ENCODE measurements around the gene OTOA. TPM values are rescaled to one million over a fixed set of nuclear protein-coding genes. Genes with fewer than 3 reads are reported as not detected.
"Not testable (repeated sequence)": the region's sequence is repeated elsewhere in the genome, so short reads cannot be mapped to it uniquely, and the experiment has no call there.

The OTOA gene
- total and polyA plus RNA-seq, 8 donors: 0.44 to 0.55 TPM; not detected in 6

DNA sequence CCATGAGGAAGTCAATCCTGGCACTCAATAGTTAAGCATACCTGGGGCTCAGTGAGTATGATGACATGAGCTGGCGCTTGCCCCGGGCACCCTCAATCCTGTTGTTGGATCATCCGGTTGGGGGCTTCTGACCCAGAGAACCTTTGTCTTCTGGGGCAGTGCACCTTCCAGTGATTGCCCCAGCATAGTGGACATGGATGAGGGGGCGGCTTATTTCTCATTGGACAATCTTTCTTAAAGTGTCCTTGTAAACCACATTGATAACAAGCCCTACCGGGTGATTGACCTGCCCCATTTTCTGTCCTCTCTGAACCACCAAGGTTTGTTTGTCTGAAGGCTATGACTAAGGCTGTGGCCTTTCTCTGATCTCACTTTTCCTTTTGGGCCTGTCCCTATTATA is 29.6 kb upstream of the OTOA start:
- Histone ChIP-seq H3K27me3 (no peaks in the 10 kb centered on the region), H3K36me3 (peaks cover 11 to 51% (median 38%) of the 10 kb centered on the region in 4 donors), H3K4me1 (peaks cover 0 to 40% (median 19%) of the 10 kb centered on the region in 4 donors), H3K4me3 (no peak overlapping the region), H3K27ac (no peak overlapping the region), H3K9me3 (no peaks in the 10 kb centered on the region)
- DNase-seq: no peak
- 75 to 85% (median 79%) methylated on average over 3 to 5 of the region's 5 CpGs for WGBS, 5 donors
- intact Hi-C loops (cut with DNase I; ENCODE audit: low total_unique reads): no loop called here
- TF ChIP-seq POLR2AphosphoS5 (IDR thresholded peaks at IDR 0.05): no peak
- TF ChIP-seq, protein P1, sequence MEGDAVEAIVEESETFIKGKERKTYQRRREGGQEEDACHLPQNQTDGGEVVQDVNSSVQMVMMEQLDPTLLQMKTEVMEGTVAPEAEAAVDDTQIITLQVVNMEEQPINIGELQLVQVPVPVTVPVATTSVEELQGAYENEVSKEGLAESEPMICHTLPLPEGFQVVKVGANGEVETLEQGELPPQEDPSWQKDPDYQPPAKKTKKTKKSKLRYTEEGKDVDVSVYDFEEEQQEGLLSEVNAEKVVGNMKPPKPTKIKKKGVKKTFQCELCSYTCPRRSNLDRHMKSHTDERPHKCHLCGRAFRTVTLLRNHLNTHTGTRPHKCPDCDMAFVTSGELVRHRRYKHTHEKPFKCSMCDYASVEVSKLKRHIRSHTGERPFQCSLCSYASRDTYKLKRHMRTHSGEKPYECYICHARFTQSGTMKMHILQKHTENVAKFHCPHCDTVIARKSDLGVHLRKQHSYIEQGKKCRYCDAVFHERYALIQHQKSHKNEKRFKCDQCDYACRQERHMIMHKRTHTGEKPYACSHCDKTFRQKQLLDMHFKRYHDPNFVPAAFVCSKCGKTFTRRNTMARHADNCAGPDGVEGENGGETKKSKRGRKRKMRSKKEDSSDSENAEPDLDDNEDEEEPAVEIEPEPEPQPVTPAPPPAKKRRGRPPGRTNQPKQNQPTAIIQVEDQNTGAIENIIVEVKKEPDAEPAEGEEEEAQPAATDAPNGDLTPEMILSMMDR (IDR thresholded peaks at IDR 0.05): no peak
- no peak for TF ChIP-seq EP300 (IDR thresholded peaks at IDR 0.05)
- TF ChIP-seq POLR2A (IDR thresholded peaks at IDR 0.05): no peak

DNA sequence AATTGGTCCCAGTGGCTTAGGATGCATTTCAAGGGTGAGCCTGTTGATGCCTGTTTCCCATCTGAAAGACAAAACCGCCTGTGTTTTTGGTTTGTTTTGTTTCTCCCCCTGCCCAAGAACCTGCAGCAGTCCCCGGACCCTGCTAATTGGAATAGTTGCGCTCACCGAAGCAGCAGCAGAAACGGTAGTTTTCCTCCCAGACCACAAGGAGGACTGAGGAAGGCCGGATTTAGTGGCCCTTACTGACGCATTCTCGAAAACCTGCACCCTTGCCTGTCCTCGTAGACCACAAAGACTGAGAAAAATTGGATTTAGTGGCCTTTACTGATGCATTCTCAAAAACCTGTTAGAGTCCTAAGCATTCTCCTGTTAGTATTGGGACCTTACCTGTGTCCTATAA is 28.1 kb upstream of the OTOA start:
- H3K9me3 ChIP-seq; intact Hi-C loops (cut with DNase I; ENCODE audit: low total_unique reads); H3K27ac ChIP-seq; H3K27me3 ChIP-seq; H3K4me3 ChIP-seq; DNase-seq: not testable (repeated sequence)
- Histone ChIP-seq H3K36me3 (peaks cover 0 to 37% (median 25%) of the 10 kb centered on the region in 4 donors), H3K4me1 (peaks cover 0 to 38% (median 14%) of the 10 kb centered on the region in 4 donors)
- WGBS, 5 donors: 90 to 98% (median 96%) methylated on average over 9 of the region's 9 CpGs

DNA sequence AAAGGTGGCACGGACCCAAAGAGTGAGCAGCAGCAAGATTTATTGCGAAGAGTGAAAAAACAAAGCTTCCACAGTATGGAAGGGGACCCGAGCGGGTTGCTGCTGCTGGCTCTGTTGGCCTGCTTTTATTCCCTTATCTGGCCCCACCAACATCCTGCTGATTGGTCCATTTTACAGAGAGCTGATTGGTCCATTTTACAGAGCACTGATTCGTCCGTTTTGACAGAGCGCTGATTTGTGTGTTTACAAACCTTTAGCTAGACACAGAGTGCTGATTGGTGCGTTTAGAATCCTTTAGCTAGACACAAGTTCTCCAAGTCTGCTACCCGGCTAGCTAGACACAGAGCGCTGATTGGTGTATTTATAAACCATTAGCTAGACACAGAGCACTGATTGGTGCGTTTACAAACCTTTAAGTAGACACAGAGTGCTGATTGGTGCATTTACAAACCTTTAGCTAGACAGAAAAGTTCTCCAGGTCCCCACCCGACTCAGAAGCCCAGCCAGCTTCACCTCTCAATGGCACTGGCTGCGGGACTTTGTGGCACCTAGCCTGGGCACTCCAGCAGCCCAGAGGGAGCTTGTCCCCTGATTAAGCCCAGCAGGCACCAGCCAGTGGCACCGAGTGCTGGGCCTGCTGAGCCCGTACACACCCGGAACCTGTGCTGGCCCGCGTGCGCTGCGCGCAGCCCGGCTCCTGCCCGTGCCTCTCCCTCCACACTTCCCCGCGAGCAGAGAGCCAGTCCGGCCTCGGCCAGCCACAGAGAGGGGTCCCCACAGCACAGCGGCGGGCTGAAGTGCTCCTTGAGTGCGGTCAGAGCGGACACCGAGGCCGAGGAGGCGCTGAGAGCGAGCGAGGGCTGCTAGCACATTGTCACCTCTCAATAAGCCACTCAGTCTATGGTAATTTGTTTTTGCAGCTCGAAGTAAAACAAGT is 26.5 kb upstream of the OTOA start:
- Histone ChIP-seq H3K36me3 (peaks cover 0 to 31% (median 24%) of the 10 kb centered on the region in 4 donors), H3K27me3 (no peaks in the 10 kb centered on the region), H3K4me3 (no peak overlapping the region), H3K4me1 (peaks cover 0 to 42% (median 17%) of the 10 kb centered on the region in 4 donors), H3K9me3 (no peaks in the 10 kb centered on the region), H3K27ac (peak overlapping the region in 1 of 5 donors; percentile 18)
- TF ChIP-seq POLR2A (IDR thresholded peaks at IDR 0.05): no peak
- TF ChIP-seq, protein P1 (IDR thresholded peaks at IDR 0.05): no peak
- TF ChIP-seq EP300 (IDR thresholded peaks at IDR 0.05): no peak
- no peak for TF ChIP-seq POLR2AphosphoS5 (IDR thresholded peaks at IDR 0.05)
- 94 to 97% (median 95%) methylated on average over 30 to 37 of the region's 37 CpGs for WGBS, 5 donors
- DNase-seq: no peak
- intact Hi-C loops (cut with DNase I; ENCODE audit: low total_unique reads): no loop called here

DNA sequence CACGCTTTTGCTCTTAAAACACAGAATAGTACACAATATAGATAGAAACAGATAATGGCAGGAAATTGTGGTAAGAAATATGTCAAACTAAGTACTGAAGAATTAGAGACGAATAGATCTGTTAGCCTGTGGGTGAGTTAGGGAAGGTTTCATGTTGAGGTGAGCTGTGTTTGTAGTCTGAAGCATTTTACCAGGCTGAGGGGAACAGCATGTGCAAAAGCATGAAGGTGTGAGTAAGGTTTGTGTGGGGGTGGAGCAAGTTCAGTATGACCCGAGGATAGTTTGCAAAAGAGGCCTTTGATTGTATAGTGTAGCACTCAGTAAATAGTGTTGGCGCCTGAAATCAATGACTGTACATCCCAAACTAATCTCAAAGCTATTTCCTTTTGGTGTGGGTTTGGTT is 25.2 kb upstream of the OTOA start:
- TF ChIP-seq, protein P1 (IDR thresholded peaks at IDR 0.05): no peak
- TF ChIP-seq EP300 (IDR thresholded peaks at IDR 0.05) (no peak), POLR2AphosphoS5 (IDR thresholded peaks at IDR 0.05) (peak in 1 of 3 donors; percentile 45)
- peak overlapping the region in 3 of 5 donors; percentile 18 to 38 (median 37) for H3K27ac ChIP-seq
- no peak overlapping the region for H3K4me3 ChIP-seq
- peaks cover 0 to 48% (median 17%) of the 10 kb centered on the region in 4 donors for H3K4me1 ChIP-seq
- WGBS, 5 donors: 30 to 49% (median 46%) methylated on average over 4 of the region's 4 CpGs
- intact Hi-C loops (cut with DNase I; ENCODE audit: low total_unique reads): no loop called here
- DNase-seq: peak in 1 of 2 donors; percentile 27
- no peaks in the 10 kb centered on the region for H3K9me3 ChIP-seq
- no peaks in the 10 kb centered on the region for H3K27me3 ChIP-seq
- peaks cover 0 to 30% (median 23%) of the 10 kb centered on the region in 4 donors for H3K36me3 ChIP-seq

Measured in stomach (tissue), 9 donors.